Karpas-422 (cell line): ENCODE data around the gene FHIT. TPM values are rescaled to one million over a fixed set of nuclear protein-coding genes. Genes with fewer than 3 reads are reported as not detected.

ENCODE experiments used
- DNase-seq: peaks from one replicate; pipeline ENCODE4 v3.0.0-alpha.2; 2015
- H2AFZ ChIP-seq: fragments of 200-600 bp; sonication (generic); 2 replicates; pipeline ENCODE4 v1.6.1; 2014; ENCODE audit warnings: antibody characterized with exemption, low read length, mixed read lengths
- H3K27ac ChIP-seq: fragments of 200-600 bp; sonication (generic); 2 replicates; pipeline ENCODE4 v1.5.1; 2014; ENCODE audit warnings: mild to moderate bottlenecking, low read length, moderate library complexity
- H3K27me3 ChIP-seq: fragments of 200-600 bp; sonication (generic); 2 replicates; pipeline ENCODE4 v1.6.1; 2014; ENCODE audit warnings: low read length, mixed read lengths
- H3K36me3 ChIP-seq: fragments of 200-600 bp; sonication (generic); 2 replicates; pipeline ENCODE4 v1.6.1; 2014; ENCODE audit warnings: low read length, mixed read lengths; ENCODE audit not compliant: insufficient read depth
- H3K4me1 ChIP-seq: fragments of 200-600 bp; sonication (generic); 2 replicates; pipeline ENCODE4 v1.6.1; 2014; ENCODE audit warnings: mild to moderate bottlenecking, low read length, mixed read lengths
- H3K4me2 ChIP-seq: fragments of 200-600 bp; sonication (generic); 2 replicates; pipeline ENCODE4 v1.6.1; 2014; ENCODE audit warnings: low read length, low read depth, mild to moderate bottlenecking; ENCODE audit not compliant: poor library complexity, severe bottlenecking
- H3K4me3 ChIP-seq: fragments of 200-600 bp; sonication (generic); 2 replicates; pipeline ENCODE4 v1.5.1; 2014; ENCODE audit warnings: mild to moderate bottlenecking, antibody characterized with exemption, low read length, mixed read lengths
- H3K79me2 ChIP-seq: fragments of 200-600 bp; sonication (generic); 2 replicates; pipeline ENCODE4 v1.6.1; 2014; ENCODE audit warnings: mild to moderate bottlenecking, low read length, mixed read lengths
- H3K9ac ChIP-seq: fragments of 200-600 bp; sonication (generic); 2 replicates; pipeline ENCODE4 v1.6.0; 2014; ENCODE audit warnings: low read length
- H3K9me2 ChIP-seq: fragments of 200-600 bp; sonication (generic), shearing (Covaris generic); replicated peaks from 2 replicates; pipeline ENCODE4 v1.6.0; 2014; ENCODE audit warnings: mild to moderate bottlenecking, low read length, moderate library complexity; ENCODE audit not compliant: insufficient read depth
- H3K9me3 ChIP-seq: fragments of 300-700, 200-600 bp; sonication (generic); 2 replicates; pipeline ENCODE4 v1.6.1; 2014; ENCODE audit warnings: low read length, mixed read lengths
- H4K20me1 ChIP-seq: fragments of 200-600 bp; sonication (generic); 2 replicates; pipeline ENCODE4 v1.6.1; 2014; ENCODE audit warnings: mild to moderate bottlenecking, antibody characterized with exemption, low read length, low read depth; ENCODE audit not compliant: insufficient read depth
- total RNA-seq: library from RNA; depleted of rRNA; stranded (reverse); fragments of >200 nt; shearing (Covaris generic); gene quantifications from 2 replicates; pipeline ENCODE4 v1.2.3, GENCODE V29; 2014; ENCODE audit warnings: low replicate concordance

FHIT gene
- total RNA-seq, 1 experiment from 2014 or later: not detected

DNA sequence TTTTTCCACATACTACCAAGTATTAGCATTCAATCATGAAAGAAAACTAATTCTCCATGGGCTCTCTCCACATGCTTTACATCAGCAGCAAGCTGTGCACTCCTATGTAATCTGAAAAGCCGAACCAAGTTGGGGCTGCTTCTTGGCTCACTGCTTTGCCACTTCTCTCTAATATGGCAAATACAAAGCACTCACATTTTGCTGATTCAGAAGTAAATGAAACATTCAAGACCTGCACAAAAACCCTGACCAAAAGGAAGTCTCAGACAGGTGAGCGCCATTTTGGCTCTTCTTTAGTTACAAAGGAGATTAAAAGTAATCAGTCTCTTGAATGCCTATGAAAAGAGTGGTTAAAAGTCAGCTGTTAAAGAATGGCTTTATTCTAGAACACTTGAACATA, 915.2 kb downstream of the FHIT start:
- Histone ChIP-seq H3K27me3 (no peaks in the 10 kb centered on the region), H3K9me3 (peaks cover 2% of the 10 kb centered on the region), H3K4me3 (no peak overlapping the region), H3K9me2 (no peaks in the 10 kb centered on the region), H3K9ac (no peak overlapping the region), H3K4me2 (no peak overlapping the region), H3K79me2 (no peaks in the 10 kb centered on the region), H3K4me1 (no peaks in the 10 kb centered on the region), H2AFZ (no peak overlapping the region), H3K36me3 (no peaks in the 10 kb centered on the region), H4K20me1 (no peaks in the 10 kb centered on the region), H3K27ac (no peak overlapping the region)
- DNase-seq: no peak

DNA sequence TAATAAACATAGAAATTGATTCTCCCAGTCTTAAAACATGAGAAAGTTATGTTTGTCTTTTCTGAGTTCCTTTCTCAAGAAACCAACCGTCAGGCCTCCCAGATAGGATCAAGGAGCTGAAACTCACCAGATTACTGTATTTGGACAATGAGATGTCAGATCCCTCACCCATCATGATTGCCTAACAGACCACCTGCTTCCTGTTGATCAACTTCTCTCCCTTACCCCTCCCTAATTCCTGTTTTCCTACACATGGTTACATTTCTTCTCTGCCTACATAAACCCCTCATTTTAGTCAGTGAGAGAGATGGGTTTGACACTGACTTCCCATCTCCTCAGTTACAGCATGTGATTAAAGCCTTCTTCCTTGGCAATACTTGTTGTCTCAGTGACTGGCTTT, 917.5 kb downstream of the FHIT start:
- H3K79me2 ChIP-seq: no peaks in the 10 kb centered on the region
- no peaks in the 10 kb centered on the region for H4K20me1 ChIP-seq
- no peaks in the 10 kb centered on the region for H3K4me1 ChIP-seq
- no peaks in the 10 kb centered on the region for H3K27me3 ChIP-seq
- no peak for DNase-seq
- H3K9me2 ChIP-seq: no peaks in the 10 kb centered on the region
- no peaks in the 10 kb centered on the region for H3K36me3 ChIP-seq
- no peak overlapping the region for H3K4me2 ChIP-seq
- no peak overlapping the region for H3K9ac ChIP-seq
- no peak overlapping the region for H3K4me3 ChIP-seq
- no peak overlapping the region for H2AFZ ChIP-seq
- H3K27ac ChIP-seq: no peak overlapping the region
- H3K9me3 ChIP-seq: peaks cover under 1% of the 10 kb centered on the region

DNA sequence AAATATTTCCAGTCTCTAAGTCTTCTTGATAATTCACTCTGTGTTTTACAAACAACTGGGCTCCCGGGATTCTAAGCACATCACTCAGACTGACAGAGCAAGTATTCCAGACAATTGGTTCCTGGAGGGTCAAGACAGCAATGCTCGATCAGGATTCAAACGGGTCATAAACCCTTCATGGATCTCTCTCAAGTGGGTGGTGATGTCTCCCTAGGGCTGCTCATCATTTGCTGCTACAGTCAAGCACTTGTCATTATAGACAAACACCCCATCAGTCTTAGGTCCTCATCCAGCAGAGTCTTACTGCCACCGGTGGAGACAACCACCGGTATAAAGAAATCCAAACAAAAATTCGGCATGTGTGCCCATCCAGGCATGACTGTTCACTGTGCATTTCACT, 921.1 kb downstream of the FHIT start:
- Histone ChIP-seq H4K20me1 (no peaks in the 10 kb centered on the region), H3K4me2 (no peak overlapping the region), H3K79me2 (no peaks in the 10 kb centered on the region), H3K4me3 (no peak overlapping the region), H3K27ac (no peak overlapping the region), H3K27me3 (no peaks in the 10 kb centered on the region), H2AFZ (no peak overlapping the region), H3K9me2 (no peaks in the 10 kb centered on the region), H3K4me1 (no peaks in the 10 kb centered on the region), H3K36me3 (no peaks in the 10 kb centered on the region), H3K9ac (no peak overlapping the region), H3K9me3 (peaks cover 10% of the 10 kb centered on the region; the same call in 1 of the 2 replicates)
- no peak for DNase-seq

DNA sequence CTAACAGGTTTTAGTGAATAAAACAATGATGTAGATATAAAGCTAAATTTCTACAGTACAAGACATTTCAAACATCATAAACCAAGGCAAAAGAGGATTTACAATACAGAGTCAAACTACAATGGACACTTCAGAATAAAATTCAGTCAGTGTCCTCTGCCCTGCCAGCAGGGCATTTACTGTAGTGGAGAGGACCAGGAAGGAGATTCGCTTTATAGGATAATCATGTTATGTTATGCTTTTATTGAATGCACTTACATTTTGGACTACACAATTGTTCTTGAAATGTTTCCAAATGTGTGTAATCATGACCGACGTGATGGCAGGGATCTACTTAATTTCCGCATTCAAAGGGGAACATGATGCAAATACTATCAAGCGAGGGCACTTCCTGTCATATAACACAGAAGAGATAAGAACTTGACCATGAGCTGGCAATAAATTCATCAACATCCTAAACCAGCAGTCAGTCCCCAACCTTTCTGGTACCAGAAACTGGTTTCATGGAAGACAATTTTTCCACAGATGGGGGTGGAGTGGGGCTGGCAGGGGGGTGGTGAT, 925.6 kb downstream of the FHIT start:
- H3K9ac ChIP-seq: no peak overlapping the region
- no peak overlapping the region for H3K4me3 ChIP-seq
- no peak overlapping the region for H3K4me2 ChIP-seq

DNA sequence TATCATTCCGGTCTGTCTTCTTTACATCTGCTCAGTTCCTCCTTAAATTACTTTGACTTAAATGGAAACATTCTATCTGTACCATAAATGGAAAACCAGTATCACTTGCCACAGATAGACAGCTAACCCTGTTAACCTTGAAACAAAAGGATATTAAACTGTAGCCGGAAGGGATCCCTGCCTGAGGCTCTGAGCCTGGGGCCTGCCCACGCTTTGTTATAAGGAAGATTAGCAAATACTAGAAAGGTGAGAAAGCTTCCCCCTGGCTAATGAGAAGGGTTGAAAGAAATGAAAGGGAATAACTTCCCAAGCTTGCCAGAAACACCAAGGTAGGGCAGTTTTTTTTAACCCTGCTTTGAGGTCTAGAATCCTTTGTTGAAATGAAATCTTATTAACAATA, 927.6 kb downstream of the FHIT start:
- Histone ChIP-seq H3K4me3 (no peak overlapping the region), H3K27ac (no peak overlapping the region), H4K20me1 (no peaks in the 10 kb centered on the region), H3K9ac (no peak overlapping the region), H3K36me3 (no peaks in the 10 kb centered on the region), H3K9me2 (no peaks in the 10 kb centered on the region), H3K9me3 (peaks cover 17% of the 10 kb centered on the region), H3K79me2 (no peaks in the 10 kb centered on the region), H3K27me3 (no peaks in the 10 kb centered on the region), H3K4me1 (no peaks in the 10 kb centered on the region), H3K4me2 (no peak overlapping the region), H2AFZ (no peak overlapping the region)
- DNase-seq: no peak

More for the DNA sequence above, 925.6 kb downstream of the FHIT start:
- Histone ChIP-seq H3K9me2 (no peaks in the 10 kb centered on the region), H3K4me1 (no peaks in the 10 kb centered on the region), H3K79me2 (no peaks in the 10 kb centered on the region), H3K27me3 (no peaks in the 10 kb centered on the region), H4K20me1 (no peaks in the 10 kb centered on the region), H3K36me3 (no peaks in the 10 kb centered on the region), H3K9me3 (peaks cover 14% of the 10 kb centered on the region; the same call in 1 of the 2 replicates), H3K27ac (no peak overlapping the region), H2AFZ (no peak overlapping the region)
- no peak for DNase-seq

DNA sequence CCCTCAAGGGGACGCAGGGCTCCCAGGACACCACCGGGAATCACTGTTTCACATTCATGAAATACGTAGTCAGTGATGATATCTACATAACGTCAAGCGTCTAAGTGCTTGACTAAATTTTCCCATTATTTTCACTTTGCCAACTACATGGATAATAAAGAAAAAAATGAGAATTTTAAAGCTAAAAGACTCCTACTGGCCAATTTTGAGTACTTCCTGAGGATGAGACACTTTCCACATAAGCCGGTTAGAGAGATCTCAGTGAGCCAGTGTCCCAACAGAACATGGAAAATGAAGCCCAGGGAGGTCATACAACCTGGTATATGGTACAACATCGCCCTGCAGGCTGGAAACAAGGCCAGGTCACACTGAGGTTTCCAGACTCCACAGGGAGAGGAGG, 928.1 kb downstream of the FHIT start:
- Histone ChIP-seq H3K4me2 (no peak overlapping the region), H4K20me1 (no peaks in the 10 kb centered on the region), H3K27me3 (no peaks in the 10 kb centered on the region), H3K27ac (no peak overlapping the region), H3K4me1 (no peaks in the 10 kb centered on the region), H3K9me3 (peaks cover 15% of the 10 kb centered on the region), H3K4me3 (no peak overlapping the region), H3K9ac (no peak overlapping the region), H2AFZ (no peak overlapping the region), H3K79me2 (no peaks in the 10 kb centered on the region), H3K36me3 (no peaks in the 10 kb centered on the region), H3K9me2 (no peaks in the 10 kb centered on the region)
- no peak for DNase-seq

DNA sequence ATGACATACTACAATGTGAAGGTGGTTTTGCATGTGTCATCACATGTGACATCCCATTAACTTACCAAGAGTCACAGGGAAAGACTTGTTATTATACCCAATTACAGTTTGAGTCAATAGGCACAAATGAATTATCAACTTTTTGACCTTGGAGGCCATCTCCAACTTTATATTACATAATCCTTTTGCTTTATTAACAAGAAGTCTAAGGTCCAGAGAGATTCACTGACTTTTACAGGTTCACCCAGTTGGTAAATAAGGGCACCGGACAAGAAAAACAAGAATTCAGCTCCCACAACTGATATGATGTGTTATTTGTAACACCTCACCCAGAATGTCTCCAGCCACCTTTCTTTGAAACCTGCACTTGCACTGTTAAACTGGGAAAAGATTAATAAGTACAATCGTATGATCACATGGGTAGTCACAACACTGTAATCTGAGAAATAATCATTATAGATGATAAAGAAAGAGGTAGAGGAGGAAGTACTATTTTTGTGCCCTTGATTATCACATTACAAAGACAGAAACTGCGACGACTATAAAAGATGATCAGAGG, 928.9 kb downstream of the FHIT start:
- H3K9me3 ChIP-seq: peaks cover 15% of the 10 kb centered on the region
- no peak overlapping the region for H3K4me2 ChIP-seq
- H3K4me3 ChIP-seq: no peak overlapping the region
- no peaks in the 10 kb centered on the region for H3K4me1 ChIP-seq
- no peaks in the 10 kb centered on the region for H3K79me2 ChIP-seq
- DNase-seq: no peak
- H3K27me3 ChIP-seq: no peaks in the 10 kb centered on the region
- H3K36me3 ChIP-seq: no peaks in the 10 kb centered on the region
- no peak overlapping the region for H2AFZ ChIP-seq
- no peak overlapping the region for H3K9ac ChIP-seq
- H3K27ac ChIP-seq: no peak overlapping the region
- H3K9me2 ChIP-seq: no peaks in the 10 kb centered on the region
- no peaks in the 10 kb centered on the region for H4K20me1 ChIP-seq

DNA sequence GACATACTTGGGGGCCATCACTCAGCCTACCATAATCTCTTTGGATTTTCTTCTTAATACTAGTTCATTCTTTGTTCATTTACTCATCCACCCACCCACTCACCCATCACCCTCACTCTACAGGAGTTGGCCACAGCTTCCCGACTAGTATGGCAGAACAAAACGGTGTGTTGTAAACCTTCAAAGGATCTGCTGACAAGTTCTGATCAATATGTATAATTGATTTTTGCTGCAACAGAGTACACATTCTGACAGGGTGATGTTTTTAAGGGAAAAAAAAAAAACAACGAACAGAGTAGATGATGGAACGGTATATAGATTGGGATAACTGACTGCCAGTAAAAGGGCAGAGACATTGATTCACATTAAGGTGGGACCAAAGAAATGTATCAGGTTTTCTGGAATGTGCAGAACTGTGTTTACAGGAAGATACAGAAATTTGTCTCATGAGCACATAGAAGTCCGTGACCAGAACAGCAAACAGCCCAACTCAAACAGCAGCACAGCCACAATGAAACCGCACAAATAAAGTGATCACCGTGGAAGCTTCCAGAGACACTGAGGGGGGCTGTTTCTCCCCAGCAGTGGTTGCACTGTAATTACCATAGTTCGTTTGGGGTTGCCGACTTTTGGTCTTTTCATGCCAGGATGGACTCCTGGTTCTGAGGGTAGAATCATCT, 931.9 kb downstream of the FHIT start:
- peaks cover 8% of the 10 kb centered on the region for H3K9me3 ChIP-seq
- no peaks in the 10 kb centered on the region for H3K27me3 ChIP-seq
- H3K4me2 ChIP-seq: no peak overlapping the region
- no peak overlapping the region for H3K4me3 ChIP-seq
- no peak overlapping the region for H3K9ac ChIP-seq
- H2AFZ ChIP-seq: no peak overlapping the region
- no peaks in the 10 kb centered on the region for H3K4me1 ChIP-seq
- H3K9me2 ChIP-seq: no peaks in the 10 kb centered on the region
- no peak overlapping the region for H3K27ac ChIP-seq
- no peak for DNase-seq
- H3K36me3 ChIP-seq: no peaks in the 10 kb centered on the region
- H3K79me2 ChIP-seq: no peaks in the 10 kb centered on the region
- no peaks in the 10 kb centered on the region for H4K20me1 ChIP-seq
